Endothelial cell of umbilical vein (primary cell): ENCODE data around the gene LRRN4. TPM values are rescaled to one million over a fixed set of nuclear protein-coding genes. Genes with fewer than 3 reads are reported as not detected.

ENCODE experiments used
- BruUV-seq: library from RNA; stranded (reverse); fragments of 400-500 nt; replicated peaks from 2 replicates; lab custom pipeline; 2021; lab: Mats Ljungman, UMichigan
- CTCF ChIA-PET: fragments of 300-600, 350-600 bp; sonication (Branson Sonifier 250); formaldehyde crosslinking; loops from one replicate; lab custom pipeline; 2021; ENCODE audit warnings: antibody characterized with exemption, inconsistent platforms; lab: Charles Lee
- POLR2A ChIA-PET: fragments of 300-600, 350-600 bp; sonication (Branson Sonifier 250); formaldehyde crosslinking; loops from one replicate; lab custom pipeline; 2021; ENCODE audit warnings: antibody characterized with exemption, inconsistent platforms; lab: Charles Lee
- DNase-seq: peaks from one replicate; pipeline ENCODE4 v3.0.0-alpha.2; 2011; ENCODE audit warnings: low read depth, low spot score
- FAIRE-seq: peaks from 2 replicates; lab custom pipeline; 2011; peaks lifted over from hg19 to GRCh38; lab: Jason Lieb, UNC
- H2AFZ ChIP-seq: 2 replicates; pipeline ENCODE4 v1.6.0; 2012; ENCODE audit warnings: low read depth, low read length, control low read depth, inconsistent platforms
- H3K27ac ChIP-seq: 2 replicates; pipeline ENCODE4 v1.5.1; 2011; ENCODE audit warnings: low read depth, mild to moderate bottlenecking, control low read depth, low read length, moderate library complexity; ENCODE audit not compliant: insufficient read depth
- H3K27me3 ChIP-seq, 2 experiments: 2 replicates each; pipeline versions ENCODE4 v1.6.0 to v1.6.1; 2011; ENCODE audit warnings: low read length in 2 of 2, mixed read lengths in 1 of 2; ENCODE audit not compliant: control insufficient read depth in 2 of 2, insufficient read depth in 2 of 2
- H3K36me3 ChIP-seq, 2 experiments: 2 replicates in 1 of 2; 3 replicates in 1 of 2; pipeline ENCODE4 v1.5.1; 2011; ENCODE audit warnings: low read length in 2 of 2, mild to moderate bottlenecking in 1 of 2, moderate library complexity in 1 of 2; ENCODE audit not compliant: control insufficient read depth in 2 of 2, insufficient read depth in 2 of 2; ENCODE audit errors: extremely low read depth in 1 of 2
- H3K4me1 ChIP-seq: 3 replicates; pipeline ENCODE4 v1.5.1; 2011; ENCODE audit warnings: mild to moderate bottlenecking, low read length; ENCODE audit not compliant: control insufficient read depth, insufficient read depth; ENCODE audit errors: extremely low read depth
- H3K4me2 ChIP-seq: 2 replicates; pipeline ENCODE4 v1.6.1; 2011; ENCODE audit warnings: low read length, control low read depth, mixed read lengths; ENCODE audit not compliant: insufficient read depth
- H3K4me3 ChIP-seq, 3 experiments: fragments of 200-600 bp in 1 of 3; sonication (generic), shearing (Covaris generic) in 1 of 3; replicated peaks in 1 of 3; 2 replicates each; pipeline ENCODE4 v1.5.1; 2011 to 2016; ENCODE audit warnings: control low read depth in 3 of 3, low read length in 3 of 3, mild to moderate bottlenecking in 2 of 3, inconsistent platforms in 1 of 3, low read depth in 1 of 3, moderate library complexity in 1 of 3; ENCODE audit not compliant: insufficient read depth in 1 of 3
- H3K79me2 ChIP-seq: 2 replicates; pipeline ENCODE4 v1.6.0; 2012; ENCODE audit warnings: low read length, inconsistent platforms; ENCODE audit not compliant: control insufficient read depth, insufficient read depth
- H3K9ac ChIP-seq: replicated peaks from 2 replicates; pipeline ENCODE3; 2011; ENCODE audit warnings: low read length, control low read depth; ENCODE audit not compliant: insufficient read depth; ENCODE audit errors: extremely low read depth
- H3K9me1 ChIP-seq: replicated peaks from 3 replicates; pipeline ENCODE4 v1.6.0; 2011; ENCODE audit warnings: mild to moderate bottlenecking, low read length; ENCODE audit not compliant: control insufficient read depth, insufficient read depth; ENCODE audit errors: extremely low read depth
- H3K9me3 ChIP-seq: replicated peaks from 2 replicates; pipeline ENCODE4 v1.5.1; 2012; ENCODE audit warnings: low read length, inconsistent platforms; ENCODE audit not compliant: control insufficient read depth, insufficient read depth
- H4K20me1 ChIP-seq: replicated peaks from 2 replicates; pipeline ENCODE3; 2011; ENCODE audit warnings: mild to moderate bottlenecking, low read length; ENCODE audit not compliant: control insufficient read depth, insufficient read depth; ENCODE audit errors: extremely low read depth
- CTCF ChIP-seq, 2 donors: IDR thresholded peaks; 1 replicate in 1 of 2; 2 replicates in 1 of 2; pipeline ENCODE4 v1.5.1; 2011; ENCODE audit warnings: low read length in 2 of 2, mild to moderate bottlenecking in 2 of 2, moderate library complexity in 2 of 2, control low read depth in 1 of 2, inconsistent platforms in 1 of 2, low read depth in 1 of 2; ENCODE audit not compliant: insufficient read depth in 1 of 2; ENCODE audit errors: extremely low read depth in 1 of 2
- EZH2 ChIP-seq: IDR thresholded peaks from 2 replicates; pipeline ENCODE4 v1.6.1; 2012; ENCODE audit warnings: borderline replicate concordance, low read depth, mild to moderate bottlenecking, moderate library complexity, low read length, inconsistent platforms; ENCODE audit not compliant: severe bottlenecking
- FOS ChIP-seq: IDR thresholded peaks from 2 replicates; pipeline ENCODE4 v1.6.1; 2011; ENCODE audit warnings: mild to moderate bottlenecking, low read length, moderate library complexity, borderline replicate concordance; ENCODE audit not compliant: insufficient read depth
- GATA2 ChIP-seq: IDR thresholded peaks from 2 replicates; pipeline ENCODE4 v1.7.0; 2011; ENCODE audit warnings: low read depth, mild to moderate bottlenecking, moderate library complexity, mixed read lengths, low read length; ENCODE audit not compliant: insufficient read length, insufficient read depth
- JUN ChIP-seq: IDR thresholded peaks from 2 replicates; pipeline ENCODE4 v1.6.1; 2011; ENCODE audit warnings: borderline replicate concordance, low read depth; ENCODE audit not compliant: insufficient read length, insufficient read depth
- MYC ChIP-seq: IDR thresholded peaks from one replicate; pipeline ENCODE4 v1.6.1; 2011; ENCODE audit warnings: mild to moderate bottlenecking, low read depth, low read length
- POLR2A ChIP-seq: IDR thresholded peaks from 2 replicates; pipeline ENCODE4 v1.6.1; 2012; ENCODE audit warnings: low read depth, mild to moderate bottlenecking, control low read depth, low read length
- POLR2AphosphoS5 ChIP-seq: IDR thresholded peaks from 2 replicates; pipeline ENCODE4 v1.6.1; 2012; ENCODE audit warnings: low read depth, mild to moderate bottlenecking, control low read depth, low read length, moderate library complexity; ENCODE audit not compliant: insufficient read depth
- dilution Hi-C: fragments of 300-500 bp; cut with MboI; formaldehyde crosslinking; loops from one replicate; pipeline ENCODE4 v1.15.0; 2019; ENCODE audit warnings: low sequenced_read_pairs; ENCODE audit not compliant: extremely low pct_ligation_motif_present
- intact Hi-C: fragments of 100-400 bp; cut with micrococcal nuclease; formaldehyde crosslinking; loops from one replicate; pipeline ENCODE4 v1.10.0; 2022
- polyA plus RNA-seq, 4 experiments: library from polyadenylated mRNA; depleted of rRNA in 3 of 4; stranded (reverse) in 3 of 4; unstranded in 1 of 4; fragments of >200 nt; gene quantifications; 2 replicates each; pipeline versions ENCODE4 v1.2.1 to v1.2.3, GENCODE V29; 2011 to 2012; ENCODE audit warnings: missing spikeins in 1 of 4
- total RNA-seq: library from RNA; stranded (reverse); gene quantifications from 2 replicates; pipeline ENCODE4 v1.2.3, GENCODE V29; 2021
- TF ChIP-seq, protein P1 (sequence below): IDR thresholded peaks from 2 replicates; pipeline ENCODE4 v1.6.1; 2011; ENCODE audit not compliant: insufficient read depth, insufficient read length

Gene LRRN4
- total and polyA plus RNA-seq, 2 donors (not counting 3 experiments of a cell fraction or from before 2014, with no cell fraction given) = not detected

- TF ChIP-seq MYC = no peak
- TF ChIP-seq, protein P1, sequence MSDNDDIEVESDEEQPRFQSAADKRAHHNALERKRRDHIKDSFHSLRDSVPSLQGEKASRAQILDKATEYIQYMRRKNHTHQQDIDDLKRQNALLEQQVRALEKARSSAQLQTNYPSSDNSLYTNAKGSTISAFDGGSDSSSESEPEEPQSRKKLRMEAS = no peak
- TF ChIP-seq GATA2 = no peak
- TF ChIP-seq FOS = no peak
- TF ChIP-seq JUN = no peak
- TF ChIP-seq CTCF (IDR thresholded peaks at IDR 0.05; ENCODE audit: extremely low read depth in 1 of 2, insufficient read depth in 1 of 2, low read depth in 1 of 2, low read length in 2 of 2) = no peak
- no peak for TF ChIP-seq POLR2AphosphoS5
- no peak for TF ChIP-seq EZH2
- no peak for TF ChIP-seq POLR2A
- H3K27ac ChIP-seq = no peak overlapping the region
- H3K27me3 ChIP-seq = peaks cover 33 to 36% of the 10 kb centered on the region in 2 experiments
- no peaks in the 10 kb centered on the region for H3K9me3 ChIP-seq
- dilution Hi-C loops (no loop called here), intact Hi-C loops (no loop called here)
- peaks cover 8% of the 10 kb centered on the region for H3K4me1 ChIP-seq
- H3K36me3 ChIP-seq = no peaks in the 10 kb centered on the region
- H3K9ac ChIP-seq = no peak overlapping the region
- H3K9me1 ChIP-seq = no peaks in the 10 kb centered on the region
- H2AFZ ChIP-seq = no peak overlapping the region
- H3K4me3 ChIP-seq = no peak overlapping the region
- H4K20me1 ChIP-seq = no peaks in the 10 kb centered on the region
- ChIA-PET CTCF (interaction anchor here (0.6 to 1.4 kb wide), 3 partner anchors 21 to 257 kb away, joined by 3 to 4 read pairs (median 3); no protein-coding TSS in a partner anchor), POLR2A (no interaction called here)
- BruUV-seq = no TSS peak
- no peak overlapping the region for H3K4me2 ChIP-seq
- FAIRE-seq = no peak
- H3K79me2 ChIP-seq = no peaks in the 10 kb centered on the region
- DNase-seq = no peak
Observed at GRCh38 chr20:6053064-6053775, 640 bp downstream of the LRRN4 start.
